G401.6 (cell line): Measurements from ENCODE around the gene GBF1.

Source experiments
- FAIRE-seq: peaks from 2 replicates; lab custom pipeline; 2012; peaks lifted over from hg19 to GRCh38; lab: Jason Lieb, UNC

GBF1 gene

GRCh38 chr10:102347236-102347828, 102.0 kb downstream of the GBF1 start:
- peak; percentile 58 for FAIRE-seq

GRCh38 chr10:102352066-102352715, 106.9 kb downstream of the GBF1 start:
- FAIRE-seq, result peak; percentile 59

- no peak for FAIRE-seq
Observed at GRCh38 chr10:102354451-102354850, 109.1 kb downstream of the GBF1 start.

- no peak for FAIRE-seq
Observed at GRCh38 chr10:102358712-102359382, 113.5 kb downstream of the GBF1 start.

GRCh38 chr10:102367441-102367840, 122.1 kb downstream of the GBF1 start:
- no peak for FAIRE-seq

- FAIRE-seq, result no peak
Observed at GRCh38 chr10:102368077-102368476, 122.7 kb downstream of the GBF1 start.

- no peak for FAIRE-seq
Observed at GRCh38 chr10:102371295-102371694, 126.0 kb downstream of the GBF1 start.

- no peak for FAIRE-seq
Observed at GRCh38 chr10:102375250-102375649, 129.9 kb downstream of the GBF1 start.

- no peak for FAIRE-seq
Observed at GRCh38 chr10:102375867-102376266, 130.5 kb downstream of the GBF1 start.

GRCh38 chr10:102376901-102377300, 131.6 kb downstream of the GBF1 start:
- FAIRE-seq, result no peak

GRCh38 chr10:102379383-102379782, 134.1 kb downstream of the GBF1 start:
- no peak for FAIRE-seq

- no peak for FAIRE-seq
Observed at GRCh38 chr10:102381983-102382382, 136.7 kb downstream of the GBF1 start.

GRCh38 chr10:102382871-102383270, 137.5 kb downstream of the GBF1 start:
- FAIRE-seq, result no peak

- FAIRE-seq, result no peak
Observed at GRCh38 chr10:102384053-102384452, 138.7 kb downstream of the GBF1 start.

- no peak for FAIRE-seq
Observed at GRCh38 chr10:102384606-102385429, 139.5 kb downstream of the GBF1 start.

- FAIRE-seq, result no peak
Observed at GRCh38 chr10:102389894-102390293, 144.6 kb downstream of the GBF1 start.

- no peak for FAIRE-seq
Observed at GRCh38 chr10:102392306-102392705, 147.0 kb downstream of the GBF1 start.

GRCh38 chr10:102393411-102394078, 148.2 kb downstream of the GBF1 start:
- no peak for FAIRE-seq

GRCh38 chr10:102394079-102394800, 148.9 kb downstream of the GBF1 start:
- FAIRE-seq, result peak; percentile 66

- no peak for FAIRE-seq
Observed at GRCh38 chr10:102394801-102395399, 149.6 kb downstream of the GBF1 start.
